Gastrocnemius medialis (tissue), 4 donors: Measurements from ENCODE around the gene SEMA3D. TPM values are rescaled to one million over a fixed set of nuclear protein-coding genes. Genes with fewer than 3 reads are reported as not detected.

Experiments
- ATAC-seq, 2 donors: fragments of 150-250 bp; one replicate each; pipeline ENCODE4 v1.9.1; 2016
- DNase-seq, 2 donors: peaks; one replicate each; pipeline ENCODE4 v3.0.0-alpha.2; 2019
- H3K27ac ChIP-seq, 4 donors: fragments of 200-600 bp; sonication (generic); 1 replicate in 1 of 4; 2 replicates in 3 of 4; pipeline ENCODE4 v1.5.1; 2016 to 2018; ENCODE audit warnings: mild to moderate bottlenecking in 2 of 4, moderate library complexity in 1 of 4
- H3K27me3 ChIP-seq, 3 donors: fragments of 200-600 bp; sonication (generic) in 2 of 3; 1 replicate in 1 of 3; 2 replicates in 2 of 3; pipeline versions ENCODE4 v1.5.1 to v1.6.0; 2016 to 2019; ENCODE audit warnings: mild to moderate bottlenecking in 1 of 3, moderate library complexity in 1 of 3
- H3K36me3 ChIP-seq, 2 donors: fragments of 200-600 bp; sonication (generic) in 1 of 2; one replicate each; pipeline ENCODE4 v1.5.1; 2017 to 2018
- H3K4me1 ChIP-seq, 2 donors: fragments of 200-600 bp; sonication (generic) in 1 of 2; one replicate each; pipeline ENCODE4 v1.5.1; 2016 to 2017; ENCODE audit warnings: mild to moderate bottlenecking in 2 of 2
- H3K4me3 ChIP-seq, 4 donors: fragments of 200-600 bp; sonication (generic) in 3 of 4; 1 replicate in 1 of 4; 2 replicates in 3 of 4; pipeline ENCODE4 v1.5.1; 2016 to 2019; ENCODE audit warnings: mild to moderate bottlenecking in 2 of 4
- H3K9me3 ChIP-seq, 3 donors: fragments of 200-600 bp; sonication (generic) in 2 of 3; 1 replicate in 1 of 3; 2 replicates in 2 of 3; pipeline ENCODE4 v1.5.1; 2016 to 2019
- CTCF ChIP-seq, 5 experiments: fragments of 450-650 bp in 3 of 5; fragments of 200-600 bp in 2 of 5; sonication (generic) in 2 of 5; IDR thresholded peaks in 4 of 5; conservative IDR thresholded peaks in 1 of 5; 1 replicate in 4 of 5; 2 replicates in 1 of 5; pipeline ENCODE4 v1.5.1; 2016 to 2019; ENCODE audit warnings: antibody characterized with exemption in 5 of 5, mild to moderate bottlenecking in 3 of 5, moderate library complexity in 3 of 5
- POLR2A ChIP-seq, 2 donors: fragments of 450-650 bp; IDR thresholded peaks; one replicate each; pipeline ENCODE4 v1.6.1; 2017; ENCODE audit warnings: antibody characterized with exemption in 2 of 2, mild to moderate bottlenecking in 2 of 2, moderate library complexity in 2 of 2
- in situ Hi-C, 4 donors: fragments of 200-750 bp; cut with MboI; loops; one replicate each; pipeline versions ENCODE4 v1.15.0 to v1.8.0; 2017; ENCODE audit warnings: low sequenced_read_pairs in 4 of 4
- intact Hi-C: fragments of 100-400 bp; cut with DNase I; formaldehyde crosslinking; loops from one replicate; pipeline ENCODE4 v1.15.1; 2023; ENCODE audit warnings: low total_unique reads
- total RNA-seq, 4 donors: library from RNA; depleted of rRNA; stranded (reverse); fragments of >200 nt; gene quantifications; one replicate each; pipeline versions ENCODE4 v1.1.0 to v1.2.3, GENCODE V29; 2016

Gene SEMA3D
- total RNA-seq, 4 donors from 2014 or later = 0.75 TPM; not detected in 3

- ATAC-seq (peak in 1 of 2 donors; percentile 36), DNase-seq (no peak)
- intact Hi-C loops = no loop called here
- no peak for TF ChIP-seq CTCF (IDR thresholded peaks at IDR 0.05 in 4 of 5, conservative IDR thresholded peaks at IDR 0.05 in 1 of 5)
- no peak for TF ChIP-seq POLR2A (IDR thresholded peaks at IDR 0.05)
- H3K27me3 ChIP-seq = no peaks in the 10 kb centered on the region
- in situ Hi-C loops = loop anchor here in 1 of 4 donors (25.0 kb wide), 1 partner anchor 769 kb away; no protein-coding TSS in a partner anchor
- no peaks in the 10 kb centered on the region for H3K9me3 ChIP-seq
- no peak overlapping the region for H3K27ac ChIP-seq
- no peak overlapping the region for H3K4me3 ChIP-seq
- no peaks in the 10 kb centered on the region for H3K4me1 ChIP-seq
- H3K36me3 ChIP-seq = no peaks in the 10 kb centered on the region
These were observed 118.1 kb downstream of the SEMA3D start for GRCh38 chr7:85068799-85069198.

- no peak for DNase-seq
- Histone ChIP-seq H3K4me3 (no peak overlapping the region), H3K9me3 (no peaks in the 10 kb centered on the region), H3K36me3 (no peaks in the 10 kb centered on the region), H3K4me1 (no peaks in the 10 kb centered on the region), H3K27ac (no peak overlapping the region), H3K27me3 (no peaks in the 10 kb centered on the region)
- TF ChIP-seq POLR2A (IDR thresholded peaks at IDR 0.05) (no peak), CTCF (IDR thresholded peaks at IDR 0.05 in 4 of 5, conservative IDR thresholded peaks at IDR 0.05 in 1 of 5) (no peak)
- in situ Hi-C loops = loop anchor here in 1 of 4 donors (25.0 kb wide), 1 partner anchor 770 kb away; no protein-coding TSS in a partner anchor
- no peak for ATAC-seq
- intact Hi-C loops = no loop called here
These were observed 119.5 kb downstream of the SEMA3D start for GRCh38 chr7:85067371-85067770.

- TF ChIP-seq CTCF (IDR thresholded peaks at IDR 0.05 in 4 of 5, conservative IDR thresholded peaks at IDR 0.05 in 1 of 5) = no peak
- TF ChIP-seq POLR2A (IDR thresholded peaks at IDR 0.05) = no peak
- ATAC-seq = no peak
- intact Hi-C loops = no loop called here
- DNase-seq = no peak
- Histone ChIP-seq H3K27me3 (no peaks in the 10 kb centered on the region), H3K36me3 (no peaks in the 10 kb centered on the region), H3K9me3 (no peaks in the 10 kb centered on the region), H3K27ac (no peak overlapping the region), H3K4me1 (no peaks in the 10 kb centered on the region), H3K4me3 (no peak overlapping the region)
- in situ Hi-C loops = loop anchor here in 1 of 4 donors (25.0 kb wide), 1 partner anchor 771 kb away; no protein-coding TSS in a partner anchor
These were observed 120.9 kb downstream of the SEMA3D start for GRCh38 chr7:85065888-85066485.

- no peaks in the 10 kb centered on the region for H3K9me3 ChIP-seq
- ATAC-seq = no peak
- intact Hi-C loops = no loop called here
- in situ Hi-C loops = loop anchor here in 1 of 4 donors (25.0 kb wide), 1 partner anchor 772 kb away; no protein-coding TSS in a partner anchor
- TF ChIP-seq CTCF (IDR thresholded peaks at IDR 0.05 in 4 of 5, conservative IDR thresholded peaks at IDR 0.05 in 1 of 5) (no peak), POLR2A (IDR thresholded peaks at IDR 0.05) (no peak)
- no peak for DNase-seq
- H3K36me3 ChIP-seq = no peaks in the 10 kb centered on the region
- H3K4me1 ChIP-seq = no peaks in the 10 kb centered on the region
- no peak overlapping the region for H3K27ac ChIP-seq
- H3K27me3 ChIP-seq = no peaks in the 10 kb centered on the region
- H3K4me3 ChIP-seq = no peak overlapping the region
These were observed 121.5 kb downstream of the SEMA3D start for GRCh38 chr7:85065306-85065705.
